Measurements from ENCODE around the gene CLDN20.
A peak's percentile ranks its signal among the peaks of the same experiment; 100 is the strongest.
"Not testable (repeated sequence)": the region's sequence is repeated elsewhere in the genome, so short reads cannot be mapped to it uniquely, and the experiment has no call there.

The CLDN20 gene, protein sequence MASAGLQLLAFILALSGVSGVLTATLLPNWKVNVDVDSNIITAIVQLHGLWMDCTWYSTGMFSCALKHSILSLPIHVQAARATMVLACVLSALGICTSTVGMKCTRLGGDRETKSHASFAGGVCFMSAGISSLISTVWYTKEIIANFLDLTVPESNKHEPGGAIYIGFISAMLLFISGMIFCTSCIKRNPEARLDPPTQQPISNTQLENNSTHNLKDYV

DNA sequence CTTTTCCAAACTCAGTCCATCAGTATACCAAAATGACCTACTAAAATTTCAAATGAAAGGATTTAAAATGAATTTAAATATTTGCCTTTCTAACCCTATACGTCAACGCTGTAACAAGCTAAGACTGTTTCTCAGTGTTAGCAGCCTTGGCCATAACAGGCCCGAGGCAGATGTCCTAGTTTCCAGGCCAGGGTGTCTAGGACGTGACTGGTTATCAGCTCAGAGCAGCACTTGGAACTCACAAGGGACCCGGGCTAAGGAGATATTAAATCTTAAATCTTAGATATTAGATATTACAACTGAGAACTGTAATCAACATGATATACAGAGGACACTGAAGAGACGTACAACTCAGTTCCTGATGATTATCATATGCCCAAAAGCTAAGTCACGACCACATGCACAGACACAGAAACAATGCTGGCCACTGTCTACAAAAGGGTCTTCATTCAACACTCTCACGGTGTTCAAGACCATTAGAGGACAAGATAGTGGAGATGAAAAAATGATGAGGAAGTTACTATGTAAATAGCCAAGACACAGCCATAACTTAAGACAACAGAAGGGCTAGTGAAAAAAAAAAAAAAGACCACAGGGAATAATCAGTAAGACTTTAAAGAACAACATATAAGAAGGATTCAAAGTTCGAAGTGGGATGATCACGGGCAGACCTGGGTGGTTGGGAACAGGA is at the start of gene CLDN20:
Gene CLDN20 (plus strand): TSS at position 641 of the 691 bp plus-strand sequence. CDS start 11,707 bp downstream, outside the sequence.
- H3K9me3 ChIP-seq = no peaks in the 10 kb centered on the region
- H3K4me1 ChIP-seq = no peaks in the 10 kb centered on the region
- intact Hi-C loops (cut with DNase I; ENCODE audit: low total_unique reads) = no loop called here
- H3K36me3 ChIP-seq = peaks cover 18 to 20% (median 19%) of the 10 kb centered on the region in 3 donors
- H3K4me3 ChIP-seq = no peak within 1 kb of the TSS
- no peak for DNase-seq
- TF ChIP-seq CTCF (IDR thresholded peaks at IDR 0.05) = no peak
- no peaks in the 10 kb centered on the region for H3K27me3 ChIP-seq
- H3K27ac ChIP-seq = no peak within 1 kb of the TSS

DNA sequence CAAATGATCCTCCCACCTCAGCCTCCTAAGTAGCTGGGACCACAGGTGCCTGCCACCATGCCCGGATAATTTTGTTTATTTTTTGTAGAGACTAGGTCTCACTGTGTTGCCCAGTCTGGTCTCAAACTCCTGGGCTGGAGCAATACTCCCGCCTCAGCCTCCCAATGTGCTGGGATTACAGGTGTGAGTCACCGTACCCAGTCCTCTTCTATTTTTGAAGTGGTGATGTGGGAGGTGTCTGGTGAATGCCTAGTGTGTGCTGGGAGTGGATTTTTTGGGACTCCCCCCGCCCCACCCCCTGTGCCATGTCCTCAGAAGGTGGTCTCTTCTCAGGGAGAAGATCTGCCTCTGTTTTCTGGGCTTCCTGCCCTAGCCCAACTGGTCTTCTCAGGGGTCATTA is 47.9 kb upstream of the CLDN20 start:
- no peak overlapping the region for H3K4me3 ChIP-seq
- intact Hi-C loops (cut with DNase I; ENCODE audit: low total_unique reads) = no loop called here
- H3K9me3 ChIP-seq = no peaks in the 10 kb centered on the region
- no peaks in the 10 kb centered on the region for H3K27me3 ChIP-seq
- DNase-seq = no peak
- TF ChIP-seq CTCF (IDR thresholded peaks at IDR 0.05) = no peak
- H3K36me3 ChIP-seq = no peaks in the 10 kb centered on the region
- H3K27ac ChIP-seq = no peak overlapping the region
- peaks cover 0 to 21% (median 17%) of the 10 kb centered on the region in 4 donors for H3K4me1 ChIP-seq

DNA sequence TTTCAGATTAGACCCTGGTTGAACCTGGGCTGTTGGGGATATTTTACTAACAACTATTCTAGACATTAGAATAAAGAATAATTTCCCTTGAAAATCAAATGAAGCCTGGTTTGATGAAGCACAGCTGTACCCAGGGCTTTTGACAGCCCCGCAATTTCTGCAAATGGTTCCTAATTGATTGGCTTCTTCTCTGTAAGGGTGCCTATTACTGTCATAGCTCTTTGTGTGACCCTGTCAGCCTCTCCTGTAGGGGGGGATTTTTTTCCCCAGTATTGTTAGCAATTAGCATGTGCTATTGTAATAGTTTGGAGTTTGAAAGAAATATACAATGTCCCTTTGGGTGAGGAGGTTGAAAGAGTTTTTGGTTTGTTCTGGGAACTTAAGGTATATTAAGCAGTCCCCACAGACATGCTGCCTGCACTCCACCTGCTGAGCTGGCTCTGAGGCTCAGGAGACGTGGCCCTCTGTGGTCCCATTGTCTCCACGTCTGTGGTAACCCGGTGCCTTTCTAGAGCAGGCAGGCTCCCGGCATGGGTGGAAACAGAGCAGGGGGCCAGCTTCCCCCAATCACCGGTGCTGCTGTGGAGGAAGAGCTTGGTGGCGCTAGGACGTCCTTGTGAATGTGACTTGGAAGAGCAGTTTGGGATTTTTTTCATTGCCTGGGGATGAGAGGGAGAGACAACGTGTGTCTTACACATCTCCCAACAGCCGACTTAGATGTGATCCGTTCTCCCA is 47.3 kb upstream of the CLDN20 start:
- intact Hi-C loops (cut with DNase I; ENCODE audit: low total_unique reads) = no loop called here
- Histone ChIP-seq H3K27me3 (no peaks in the 10 kb centered on the region), H3K36me3 (no peaks in the 10 kb centered on the region), H3K9me3 (no peaks in the 10 kb centered on the region), H3K27ac (no peak overlapping the region), H3K4me1 (peaks cover 0 to 24% (median 19%) of the 10 kb centered on the region in 4 donors), H3K4me3 (no peak overlapping the region)
- DNase-seq = no peak
- TF ChIP-seq CTCF (IDR thresholded peaks at IDR 0.05) = no peak

DNA sequence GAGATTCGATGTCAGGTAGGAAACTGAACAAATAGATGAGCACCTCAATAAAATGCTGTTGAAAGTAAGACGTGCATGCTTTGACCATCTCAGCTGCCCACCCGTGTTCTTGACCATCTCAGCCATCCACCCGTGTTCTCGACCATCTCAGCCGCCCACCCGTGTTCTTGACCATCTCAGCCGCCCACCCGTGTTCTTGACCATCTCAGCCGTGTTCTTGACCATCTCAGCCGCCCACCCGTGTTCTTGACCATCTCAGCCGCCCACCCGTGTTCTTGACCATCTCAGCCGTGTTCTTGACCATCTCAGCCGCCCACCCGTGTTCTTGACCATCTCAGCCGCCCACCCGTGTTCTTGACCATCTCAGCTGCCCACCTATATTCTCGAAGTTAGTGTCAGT is 45.1 kb upstream of the CLDN20 start:
- peaks cover 0 to 26% (median 19%) of the 10 kb centered on the region in 4 donors for H3K4me1 ChIP-seq
- H3K9me3 ChIP-seq; DNase-seq; H3K36me3 ChIP-seq; H3K27ac ChIP-seq; H3K4me3 ChIP-seq; intact Hi-C loops (cut with DNase I; ENCODE audit: low total_unique reads); H3K27me3 ChIP-seq: not testable (repeated sequence)

DNA sequence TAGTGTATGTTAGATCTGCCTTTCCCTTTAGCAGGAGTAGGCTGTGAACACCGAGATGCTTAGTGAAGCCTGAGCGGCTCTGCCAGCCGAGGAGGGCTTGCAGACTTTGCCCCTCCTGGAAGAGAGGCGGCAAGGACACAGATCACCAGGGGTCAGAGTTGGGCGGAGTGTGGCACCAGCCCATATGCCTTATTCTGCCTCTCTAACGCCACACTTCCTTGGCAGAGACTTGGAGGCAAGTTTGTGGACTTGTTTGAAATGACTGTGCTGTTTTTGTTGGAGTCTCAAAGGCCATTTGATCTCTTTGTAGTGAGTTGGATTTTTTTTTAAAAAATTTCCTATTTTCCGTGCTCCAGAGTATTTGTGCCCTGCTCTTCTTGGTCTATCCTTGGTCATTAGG is 44.5 kb upstream of the CLDN20 start:
- H3K4me1 ChIP-seq = peaks cover 0 to 26% (median 19%) of the 10 kb centered on the region in 4 donors
- no peaks in the 10 kb centered on the region for H3K27me3 ChIP-seq
- peak overlapping the region; percentile 74 to 79 for H3K27ac ChIP-seq
- DNase-seq = peak in 1 of 2 donors; percentile 87
- intact Hi-C loops (cut with DNase I; ENCODE audit: low total_unique reads) = no loop called here
- no peak for TF ChIP-seq CTCF (IDR thresholded peaks at IDR 0.05)
- no peak overlapping the region for H3K4me3 ChIP-seq
- H3K9me3 ChIP-seq = no peaks in the 10 kb centered on the region
- H3K36me3 ChIP-seq = no peaks in the 10 kb centered on the region

- H3K36me3 ChIP-seq = no peaks in the 10 kb centered on the region
These were observed 43.9 kb upstream of the CLDN20 start for GRCh38 chr6:155219858-155220301.

More at GRCh38 chr6:155219858-155220301, 43.9 kb upstream of the CLDN20 start:
- Histone ChIP-seq H3K4me1 (peaks cover 0 to 26% (median 19%) of the 10 kb centered on the region in 4 donors), H3K4me3 (no peak overlapping the region), H3K27ac (peak overlapping the region; percentile 74 to 79), H3K27me3 (no peaks in the 10 kb centered on the region), H3K9me3 (no peaks in the 10 kb centered on the region)
- no peak for TF ChIP-seq CTCF (IDR thresholded peaks at IDR 0.05)
- intact Hi-C loops (cut with DNase I; ENCODE audit: low total_unique reads) = no loop called here
- peak; percentile 36 to 75 for DNase-seq

All from tibial artery (tissue), 4 donors.